ENCODE data around the gene CFAP54. TPM values are rescaled to one million over a fixed set of nuclear protein-coding genes. Genes with fewer than 3 reads are reported as not detected.

CFAP54 gene
- total RNA-seq, 6 experiments from 2014 or later, result 0.09 to 0.34 (median 0.13) TPM

GRCh38 chr12:96864335-96864734 is 375.0 kb downstream of the CFAP54 start:
- no peaks in the 10 kb centered on the region for H3K4me1 ChIP-seq
- ATAC-seq, result no peak
- H3K27ac ChIP-seq, result no peak overlapping the region
- 43% methylated on average over 3 of the region's 4 CpGs for WGBS (ENCODE audit: insufficient coverage, low coverage, low lambda C conversion rate, missing lambda C conversion rate)
- no peak for DNase-seq
- H3K4me3 ChIP-seq, result no peak overlapping the region
- H3K9me3 ChIP-seq, result no peaks in the 10 kb centered on the region
- TF ChIP-seq CTCF (IDR thresholded peaks at IDR 0.05) (no peak), POLR2A (IDR thresholded peaks at IDR 0.05) (no peak)
- no peaks in the 10 kb centered on the region for H3K27me3 ChIP-seq
- no peaks in the 10 kb centered on the region for H3K36me3 ChIP-seq
- intact Hi-C loops (cut with DNase I), result no loop called here

DNA sequence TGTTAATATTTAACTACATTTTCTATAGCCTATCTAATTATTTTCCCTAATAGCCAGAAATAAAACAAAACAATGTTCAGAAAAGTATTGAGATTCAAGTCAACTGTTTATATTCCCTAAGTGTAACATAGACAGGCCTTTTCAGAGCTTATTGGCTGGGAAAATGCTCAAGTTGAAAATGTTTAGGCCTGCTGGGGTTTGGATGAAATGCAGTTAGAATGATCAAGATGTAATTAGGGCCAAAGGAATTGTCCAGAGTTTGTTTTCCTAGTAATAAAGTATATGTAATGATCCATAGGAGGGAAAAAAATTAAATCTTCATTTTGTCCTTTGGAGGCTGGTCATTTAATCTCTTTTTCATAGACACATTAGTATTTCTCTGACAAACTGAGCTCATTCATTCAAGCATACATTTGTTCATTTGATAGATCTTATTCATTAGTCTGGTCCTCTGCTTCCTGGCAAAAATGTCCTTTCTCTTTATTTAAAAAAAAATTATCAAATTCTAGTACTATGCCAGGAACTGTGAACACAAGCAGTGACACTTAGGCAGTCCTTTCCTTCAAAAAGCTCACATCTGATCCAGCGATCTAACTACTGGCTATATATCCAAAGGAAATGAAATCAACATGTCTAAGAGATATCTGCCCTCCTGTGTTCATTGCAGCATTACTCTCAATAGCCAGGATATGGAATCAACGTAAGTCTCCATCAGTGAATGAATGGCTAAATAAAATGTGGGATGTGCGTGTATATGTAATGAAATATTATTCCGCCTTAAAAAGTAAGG is 377.6 kb downstream of the CFAP54 start:
- Histone ChIP-seq H3K9me3 (no peaks in the 10 kb centered on the region), H3K4me1 (no peaks in the 10 kb centered on the region), H3K4me3 (no peak overlapping the region), H3K36me3 (no peaks in the 10 kb centered on the region), H3K27ac (no peak overlapping the region), H3K27me3 (no peaks in the 10 kb centered on the region)
- TF ChIP-seq CTCF (IDR thresholded peaks at IDR 0.05), result no peak
- DNase-seq (no peak), ATAC-seq (no peak)
- WGBS (ENCODE audit: insufficient coverage, low coverage, low lambda C conversion rate, missing lambda C conversion rate), result 66% methylated on average over 4 of the region's 4 CpGs
- intact Hi-C loops (cut with DNase I), result no loop called here

- Histone ChIP-seq H3K27ac (no peak overlapping the region), H3K36me3 (no peaks in the 10 kb centered on the region), H3K9me3 (no peaks in the 10 kb centered on the region), H3K4me1 (no peaks in the 10 kb centered on the region), H3K4me3 (no peak overlapping the region), H3K27me3 (no peaks in the 10 kb centered on the region)
- ATAC-seq, result no peak
- no peak for DNase-seq
- TF ChIP-seq POLR2A (IDR thresholded peaks at IDR 0.05), result no peak
- TF ChIP-seq CTCF (IDR thresholded peaks at IDR 0.05), result no peak
- 58% methylated on average over 1 of the region's 1 CpG for WGBS (ENCODE audit: insufficient coverage, low coverage, low lambda C conversion rate, missing lambda C conversion rate)
- intact Hi-C loops (cut with DNase I), result no loop called here
These were observed 381.6 kb downstream of the CFAP54 start for GRCh38 chr12:96870946-96871345.

DNA sequence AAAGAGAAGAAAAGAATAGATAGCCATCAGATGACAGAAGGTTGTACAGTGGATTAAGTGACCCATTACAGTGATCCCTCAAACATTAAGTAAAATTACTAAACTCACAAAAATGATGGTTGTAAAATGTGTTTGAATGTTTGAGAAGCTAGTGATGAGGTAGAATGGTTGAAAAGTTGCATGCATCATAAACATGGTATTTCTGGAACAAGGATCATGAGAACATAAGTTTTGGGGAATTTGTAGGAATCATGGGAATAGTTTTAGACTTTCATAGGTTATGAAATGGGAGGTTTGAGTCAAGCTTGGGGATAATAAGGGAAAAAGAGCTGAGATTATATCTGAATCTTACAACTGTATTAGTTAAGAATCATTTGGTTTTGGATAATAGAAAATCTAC is 383.6 kb downstream of the CFAP54 start:
- ATAC-seq (no peak), DNase-seq (no peak)
- Histone ChIP-seq H3K4me3 (no peak overlapping the region), H3K36me3 (no peaks in the 10 kb centered on the region), H3K27ac (no peak overlapping the region), H3K9me3 (no peaks in the 10 kb centered on the region), H3K27me3 (no peaks in the 10 kb centered on the region), H3K4me1 (no peaks in the 10 kb centered on the region)
- no peak for TF ChIP-seq CTCF (IDR thresholded peaks at IDR 0.05)
- no peak for TF ChIP-seq POLR2A (IDR thresholded peaks at IDR 0.05)
- intact Hi-C loops (cut with DNase I), result no loop called here

DNA sequence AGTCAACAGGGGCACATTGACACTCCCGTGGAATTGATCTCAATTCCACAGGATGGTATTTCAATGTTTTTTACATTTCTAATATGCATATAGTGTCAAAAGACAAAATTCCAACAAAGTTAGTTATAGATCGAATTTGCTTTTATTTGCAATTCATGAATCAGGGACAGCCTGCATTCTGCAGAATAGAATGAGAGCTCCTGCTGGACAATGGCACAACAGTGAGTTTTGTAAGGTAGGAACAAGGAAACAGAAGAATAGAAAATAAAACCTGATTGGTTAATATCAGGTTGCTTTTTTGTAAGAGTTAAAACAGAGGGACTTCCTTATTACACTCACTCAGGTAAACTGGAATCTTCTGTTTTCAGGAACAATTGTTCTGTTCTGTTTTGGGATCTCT is 384.8 kb downstream of the CFAP54 start:
- DNase-seq (no peak), ATAC-seq (no peak)
- intact Hi-C loops (cut with DNase I), result no loop called here
- WGBS (ENCODE audit: insufficient coverage, low coverage, low lambda C conversion rate, missing lambda C conversion rate), result 58% methylated on average over 2 of the region's 2 CpGs
- TF ChIP-seq CTCF (IDR thresholded peaks at IDR 0.05), result no peak
- no peak for TF ChIP-seq POLR2A (IDR thresholded peaks at IDR 0.05)
- no peak overlapping the region for H3K27ac ChIP-seq
- no peaks in the 10 kb centered on the region for H3K36me3 ChIP-seq
- H3K4me3 ChIP-seq, result no peak overlapping the region
- no peaks in the 10 kb centered on the region for H3K4me1 ChIP-seq
- H3K9me3 ChIP-seq, result no peaks in the 10 kb centered on the region
- no peaks in the 10 kb centered on the region for H3K27me3 ChIP-seq
